Fibroblast of pulmonary artery (primary cell): ENCODE results near the gene AGAP1.

Experiments
- DNase-seq: peaks from one replicate; pipeline ENCODE4 v3.0.0-alpha.2; 2010; ENCODE audit warnings: low read depth
- H3K4me3 ChIP-seq: replicated peaks from 2 replicates; pipeline ENCODE4 v1.5.1; 2011; ENCODE audit warnings: low read depth, mild to moderate bottlenecking, control low read depth, low read length, moderate library complexity
- TF ChIP-seq, protein P1 (sequence below): IDR thresholded peaks from 2 replicates; pipeline ENCODE4 v1.5.1; 2011; ENCODE audit warnings: mild to moderate bottlenecking, control low read depth, low read length, inconsistent platforms; ENCODE audit errors: missing control alignments

Gene AGAP1

DNA sequence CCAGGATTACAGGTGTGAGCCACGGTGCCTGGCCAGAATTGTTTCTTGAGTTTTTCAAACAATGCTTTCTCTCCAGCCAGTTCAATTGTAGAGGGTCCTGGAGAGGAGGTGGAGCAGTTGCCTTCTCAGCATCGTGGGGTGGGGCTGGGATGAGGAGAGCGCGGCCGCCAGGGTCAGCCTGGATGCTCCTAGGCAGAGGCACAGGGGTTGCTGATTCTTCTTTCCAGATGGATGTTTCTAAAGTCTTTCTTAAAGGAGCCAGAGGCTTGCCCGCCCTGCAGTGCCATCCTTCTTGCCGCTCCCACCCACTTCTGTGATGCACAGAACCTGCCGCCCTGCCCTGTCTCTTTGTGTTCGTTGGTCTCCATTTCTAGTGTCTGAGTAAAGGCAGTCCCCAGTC, 61.1 kb downstream of the AGAP1 start:
- DNase-seq: no peak
- H3K4me3 ChIP-seq: no peak overlapping the region
- TF ChIP-seq, protein P1, sequence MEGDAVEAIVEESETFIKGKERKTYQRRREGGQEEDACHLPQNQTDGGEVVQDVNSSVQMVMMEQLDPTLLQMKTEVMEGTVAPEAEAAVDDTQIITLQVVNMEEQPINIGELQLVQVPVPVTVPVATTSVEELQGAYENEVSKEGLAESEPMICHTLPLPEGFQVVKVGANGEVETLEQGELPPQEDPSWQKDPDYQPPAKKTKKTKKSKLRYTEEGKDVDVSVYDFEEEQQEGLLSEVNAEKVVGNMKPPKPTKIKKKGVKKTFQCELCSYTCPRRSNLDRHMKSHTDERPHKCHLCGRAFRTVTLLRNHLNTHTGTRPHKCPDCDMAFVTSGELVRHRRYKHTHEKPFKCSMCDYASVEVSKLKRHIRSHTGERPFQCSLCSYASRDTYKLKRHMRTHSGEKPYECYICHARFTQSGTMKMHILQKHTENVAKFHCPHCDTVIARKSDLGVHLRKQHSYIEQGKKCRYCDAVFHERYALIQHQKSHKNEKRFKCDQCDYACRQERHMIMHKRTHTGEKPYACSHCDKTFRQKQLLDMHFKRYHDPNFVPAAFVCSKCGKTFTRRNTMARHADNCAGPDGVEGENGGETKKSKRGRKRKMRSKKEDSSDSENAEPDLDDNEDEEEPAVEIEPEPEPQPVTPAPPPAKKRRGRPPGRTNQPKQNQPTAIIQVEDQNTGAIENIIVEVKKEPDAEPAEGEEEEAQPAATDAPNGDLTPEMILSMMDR: no peak

DNA sequence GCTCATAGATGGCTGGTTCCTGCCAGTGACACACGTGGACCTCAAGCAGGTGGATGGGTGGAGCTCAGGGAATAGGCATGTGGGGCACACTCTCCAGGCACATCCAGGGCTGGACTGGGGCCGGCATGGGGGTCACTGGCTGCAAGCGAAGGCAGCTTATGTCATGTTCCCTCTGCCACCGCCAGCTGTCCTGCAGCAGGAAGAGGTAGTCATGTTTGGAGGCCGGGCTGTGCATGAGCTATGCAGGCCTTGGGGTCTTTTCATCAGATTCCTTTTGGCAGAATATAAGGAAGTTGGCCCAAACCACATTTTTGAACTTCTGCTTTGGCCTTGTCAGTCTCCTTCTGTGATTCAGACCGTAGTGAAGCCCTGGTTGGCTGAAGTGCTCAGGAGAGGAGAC, 61.5 kb downstream of the AGAP1 start:
- DNase-seq: no peak
- H3K4me3 ChIP-seq: no peak overlapping the region
- TF ChIP-seq, protein P1: no peak

DNA sequence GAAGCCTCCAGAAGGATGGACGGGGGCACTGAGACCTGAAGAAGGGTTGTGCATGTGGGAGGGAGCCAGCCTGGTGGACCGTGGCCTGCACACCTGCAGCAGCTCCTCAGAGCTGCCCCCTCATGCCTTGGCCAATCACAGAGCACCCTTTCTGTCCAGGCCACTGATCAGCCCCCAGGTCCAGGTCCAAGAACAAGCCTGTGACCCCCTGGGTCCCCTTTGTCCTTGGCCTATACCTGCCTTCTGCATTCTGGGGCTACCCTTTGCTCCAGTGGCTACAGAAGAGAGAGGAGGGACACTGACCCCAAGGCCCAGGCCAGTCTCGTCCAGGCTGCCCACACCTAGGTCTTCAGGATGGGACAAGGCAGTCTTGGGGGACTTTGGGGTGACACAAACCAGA, 62.2 kb downstream of the AGAP1 start:
- no peak for DNase-seq
- no peak overlapping the region for H3K4me3 ChIP-seq
- TF ChIP-seq, protein P1: no peak

DNA sequence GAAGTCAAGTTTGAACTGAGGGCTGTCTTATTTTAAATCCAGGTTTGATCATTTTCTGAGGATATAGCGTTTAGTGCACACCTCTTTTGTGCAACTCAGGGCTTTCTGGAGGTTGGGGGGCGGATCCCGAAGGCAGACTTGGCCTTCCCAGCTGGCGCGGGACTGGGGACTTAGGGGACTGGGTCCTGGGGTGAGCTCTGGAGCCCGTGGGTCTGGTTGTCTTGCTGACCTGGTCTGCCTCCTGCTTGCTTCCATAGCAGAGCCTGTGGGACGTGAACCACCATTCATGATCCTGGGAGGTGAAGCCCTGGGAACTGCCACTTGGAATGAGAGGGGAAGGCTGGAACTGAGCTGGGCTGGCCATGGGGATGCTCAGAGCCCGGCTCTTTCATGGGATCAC, 63.1 kb downstream of the AGAP1 start:
- no peak overlapping the region for H3K4me3 ChIP-seq
- TF ChIP-seq, protein P1: no peak
- DNase-seq: no peak

DNA sequence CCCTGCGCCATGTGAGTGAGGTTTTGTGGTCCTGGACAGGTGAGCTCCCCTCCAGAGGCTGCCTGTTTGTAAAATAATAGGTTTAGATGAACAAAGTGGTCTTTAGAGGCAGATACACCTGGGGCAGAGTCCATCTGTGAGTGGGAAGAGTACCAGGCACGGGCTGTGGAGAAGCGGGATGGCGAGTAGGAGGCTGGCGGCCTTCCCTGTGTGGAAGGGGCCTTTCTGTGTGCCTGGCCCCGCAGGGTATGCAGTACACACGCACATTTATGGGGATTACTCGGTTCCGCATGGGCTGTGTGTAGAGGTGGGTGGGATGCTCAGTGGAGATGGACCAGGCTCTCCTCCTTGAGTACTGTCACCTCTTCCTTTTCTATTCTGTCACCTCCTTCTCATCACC, 64.1 kb downstream of the AGAP1 start:
- TF ChIP-seq, protein P1: no peak
- H3K4me3 ChIP-seq: no peak overlapping the region
- no peak for DNase-seq

DNA sequence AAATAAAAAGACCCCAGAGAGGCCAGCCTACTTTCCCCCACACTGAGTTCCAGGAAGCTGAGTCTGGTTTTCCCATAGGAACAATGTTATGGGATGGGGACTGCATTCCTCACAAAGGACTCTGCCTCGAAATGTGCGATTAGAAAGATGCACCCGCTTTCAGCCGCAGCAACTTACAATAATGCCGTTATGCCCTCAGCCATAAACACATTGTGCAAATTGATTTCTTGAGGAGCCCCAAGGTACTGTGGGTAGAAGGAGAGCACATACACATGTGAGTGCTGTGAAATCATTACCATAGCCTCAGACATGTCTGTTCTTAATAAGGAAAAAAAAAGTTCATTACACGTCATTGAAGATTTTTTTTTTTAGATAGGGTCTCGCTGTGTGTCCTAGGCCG, 64.7 kb downstream of the AGAP1 start:
- no peak overlapping the region for H3K4me3 ChIP-seq
- TF ChIP-seq, protein P1: no peak
- no peak for DNase-seq

DNA sequence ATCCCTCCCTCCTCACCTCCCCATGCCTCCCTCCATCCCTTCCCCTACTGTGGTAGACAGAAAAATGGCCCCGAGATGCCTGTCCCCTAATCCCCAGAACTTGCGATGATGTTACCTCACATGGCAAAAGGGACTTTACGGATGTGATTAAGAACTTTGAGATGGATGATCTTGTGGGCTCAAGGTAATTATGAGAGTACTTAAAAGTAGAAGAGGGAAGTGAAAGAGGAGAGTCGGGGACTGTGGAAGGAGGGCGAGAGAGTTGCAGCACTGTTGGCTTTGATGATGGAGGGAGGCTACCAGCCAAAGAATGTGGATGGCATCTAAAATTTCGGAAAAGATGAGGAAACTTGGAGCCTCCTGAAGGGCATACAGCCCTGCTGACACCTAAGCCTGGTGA, 66.5 kb downstream of the AGAP1 start:
- H3K4me3 ChIP-seq: no peak overlapping the region
- TF ChIP-seq, protein P1: no peak
- DNase-seq: no peak
